Forelimb muscle (tissue), 1 donor: ENCODE measurements around the gene PGPEP1. TPM values are rescaled to one million over a fixed set of nuclear protein-coding genes. Genes with fewer than 3 reads are reported as not detected.

Experiments used
- DNase-seq: peaks from one replicate; pipeline ENCODE4 v3.0.0-alpha.2; 2013; ENCODE audit warnings: low read depth
- polyA plus RNA-seq: library from polyadenylated mRNA; unstranded; fragments of 120-200 nt; gene quantifications from one replicate; pipeline ENCODE4 v1.2.1, GENCODE V29; 2013; ENCODE audit not compliant: insufficient read length

Gene PGPEP1
- polyA plus RNA-seq, 1 donor, result 8.1 TPM

GRCh38 chr19:18417250-18418028, 77.0 kb downstream of the PGPEP1 start:
- no peak for DNase-seq

DNA sequence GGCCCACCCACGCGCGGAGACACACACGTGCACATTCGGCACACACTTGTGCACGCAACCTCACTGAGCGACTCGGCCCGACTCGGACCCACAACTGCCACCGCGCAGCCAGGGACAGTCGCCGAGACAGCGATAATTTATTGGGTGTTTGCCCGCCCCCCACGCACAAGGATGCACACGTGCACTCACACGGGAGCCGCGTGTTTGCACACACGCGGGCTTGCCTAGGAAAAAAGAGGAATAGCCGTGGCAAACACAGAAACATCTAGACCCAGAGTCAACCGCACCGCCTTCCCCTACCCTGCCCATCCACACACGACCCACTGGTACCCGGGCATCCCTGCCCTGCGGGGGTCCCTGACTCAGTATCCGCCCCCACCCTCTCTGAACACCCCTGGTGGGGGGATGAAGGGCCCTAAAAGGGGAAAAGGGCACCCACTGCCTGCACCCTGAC, 77.7 kb downstream of the PGPEP1 start:
- DNase-seq, result no peak

DNA sequence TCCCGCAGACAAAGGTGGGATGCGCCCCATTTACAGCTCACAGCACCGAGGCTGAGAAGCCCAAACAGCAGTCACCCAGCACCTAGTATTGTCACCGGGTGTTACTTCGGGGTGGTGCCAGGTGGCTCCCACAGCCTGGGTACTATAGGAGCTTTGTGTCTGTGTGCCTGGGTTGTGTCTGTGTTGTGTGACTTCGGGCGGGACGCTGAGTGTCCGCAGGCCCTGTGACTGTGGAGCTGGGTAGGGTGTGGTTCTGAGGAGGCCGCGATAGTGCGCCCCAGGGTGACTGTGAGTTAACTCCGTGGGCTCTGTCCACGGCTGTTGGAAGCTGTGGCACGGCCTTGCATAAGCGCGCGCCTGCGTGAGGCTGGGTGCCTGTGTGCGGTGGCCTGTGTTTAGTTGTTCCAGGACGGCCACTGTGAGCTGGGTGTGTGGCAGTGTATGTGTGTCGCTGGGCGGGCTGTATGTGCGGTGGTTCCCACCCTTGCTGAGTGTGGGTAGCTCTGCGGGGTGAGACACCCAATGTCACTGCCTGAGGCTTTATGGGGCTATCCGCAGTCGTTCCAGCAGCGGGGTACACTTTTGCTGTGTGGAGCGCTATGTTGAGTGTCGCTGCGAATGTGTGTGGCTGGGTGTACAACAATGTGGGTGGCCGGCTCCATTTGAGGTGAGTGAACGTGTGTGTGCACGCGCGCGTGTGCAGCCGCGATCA, 78.2 kb downstream of the PGPEP1 start:
- DNase-seq, result no peak

GRCh38 chr19:18419195-18419698, 78.8 kb downstream of the PGPEP1 start, which contains the start of gene SSBP4:
TSS of gene SSBP4 (plus strand) at chr19:18419398. CDS start at chr19:18419649, 251 bp downstream.
- DNase-seq, result no peak

Other genes starting within 250 kb of the PGPEP1 start
- 11.4 TPM for gene MAST3, start 242.8 kb upstream of the PGPEP1 start, polyA plus RNA-seq
- gene PIK3R2, start 187.4 kb upstream of the PGPEP1 start, polyA plus RNA-seq, result 57.8 TPM
- gene IFI30, start 166.8 kb upstream of the PGPEP1 start, polyA plus RNA-seq, result 0.11 TPM
- gene MPV17L2, start 147.4 kb upstream of the PGPEP1 start, polyA plus RNA-seq, result 6.2 TPM
- 4.2 TPM for gene RAB3A, start 136.6 kb upstream of the PGPEP1 start, polyA plus RNA-seq
- gene PDE4C, start 114.2 kb upstream of the PGPEP1 start, polyA plus RNA-seq, result 4.8 TPM
- gene IQCN, start 66.1 kb upstream of the PGPEP1 start, polyA plus RNA-seq, result 3.4 TPM
- gene JUND, start 59.0 kb upstream of the PGPEP1 start, polyA plus RNA-seq, result 129 TPM
- gene LSM4, start 17.5 kb upstream of the PGPEP1 start, polyA plus RNA-seq, result 87.8 TPM
- 0.30 TPM for gene GDF15, start 45.6 kb downstream of the PGPEP1 start, polyA plus RNA-seq
- gene LRRC25, start 57.0 kb downstream of the PGPEP1 start, polyA plus RNA-seq, result 1.6 TPM
- 94.6 TPM for gene SSBP4, start 78.8 kb downstream of the PGPEP1 start, polyA plus RNA-seq
- gene ISYNA1, start 97.5 kb downstream of the PGPEP1 start, polyA plus RNA-seq, result 164 TPM
- gene ELL, start 181.5 kb downstream of the PGPEP1 start, polyA plus RNA-seq, result 16.8 TPM
- 113 TPM for gene FKBP8, start 203.0 kb downstream of the PGPEP1 start, polyA plus RNA-seq
- 71.3 TPM for gene KXD1, start 217.3 kb downstream of the PGPEP1 start, polyA plus RNA-seq
- gene UBA52, start 231.3 kb downstream of the PGPEP1 start, polyA plus RNA-seq, result 1,288 TPM
- 33.4 TPM for gene REX1BD, start 248.2 kb downstream of the PGPEP1 start, polyA plus RNA-seq